ENCODE measurements around the gene GRK2. TPM values are rescaled to one million over a fixed set of nuclear protein-coding genes. Genes with fewer than 3 reads are reported as not detected.

GRK2 gene
- total RNA-seq, 1 donor from 2014 or later = 30.0 TPM

DNA sequence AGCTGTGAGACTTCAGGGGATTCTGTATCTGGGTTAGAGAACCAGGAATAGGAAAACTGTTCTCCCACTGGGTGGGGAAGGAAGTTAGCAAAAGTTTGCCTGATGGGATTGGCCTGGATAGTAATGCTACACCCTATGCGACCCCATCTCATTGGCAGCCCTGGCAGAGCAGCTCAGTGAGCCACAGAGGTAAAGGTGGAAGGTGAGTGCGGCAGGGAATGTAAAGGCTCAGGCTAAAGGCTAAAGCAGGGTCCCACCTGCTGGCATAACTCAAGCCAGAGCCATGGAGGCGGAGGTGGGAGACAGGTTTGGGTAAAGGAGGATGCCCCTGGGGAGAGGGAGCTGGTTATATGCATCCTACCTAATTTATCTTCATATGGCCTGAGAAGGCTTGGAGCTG is 55.8 kb downstream of the GRK2 start:
- peaks cover 5% of the 10 kb centered on the region for H3F3A ChIP-seq (ENCODE audit: low read depth)
- peaks cover 8% of the 10 kb centered on the region for H4K20me1 ChIP-seq (ENCODE audit: low read depth)
- no peak overlapping the region for H3K4me3 Mint-ChIP-seq
- no peak overlapping the region for H3K4me3 ChIP-seq
- H3K27ac Mint-ChIP-seq = no peak overlapping the region
- peaks cover 29% of the 10 kb centered on the region for H3K27me3 ChIP-seq
- H3K9me3 ChIP-seq (ENCODE audit: low read depth) = no peaks in the 10 kb centered on the region
- peaks cover 2% of the 10 kb centered on the region for H3K27me3 Mint-ChIP-seq (ENCODE audit: insufficient read depth, low read depth)
- H3K9ac ChIP-seq = no peak overlapping the region
- DNase-seq (ENCODE audit: low spot score) = no peak
- peaks cover 16% of the 10 kb centered on the region for H3K4me1 Mint-ChIP-seq
- H3K4me2 ChIP-seq = no peak overlapping the region
- H3K36me3 Mint-ChIP-seq = peaks cover 10% of the 10 kb centered on the region
- peaks cover 3% of the 10 kb centered on the region for H3K4me1 ChIP-seq
- no peaks in the 10 kb centered on the region for H3K9me3 Mint-ChIP-seq
- H3K27ac ChIP-seq = no peak overlapping the region
- TF ChIP-seq EZH2 (IDR thresholded peaks at IDR 0.05) (no peak), EZH2phosphoT487 (IDR thresholded peaks at IDR 0.05) (no peak)
- TF ChIP-seq, protein P1, sequence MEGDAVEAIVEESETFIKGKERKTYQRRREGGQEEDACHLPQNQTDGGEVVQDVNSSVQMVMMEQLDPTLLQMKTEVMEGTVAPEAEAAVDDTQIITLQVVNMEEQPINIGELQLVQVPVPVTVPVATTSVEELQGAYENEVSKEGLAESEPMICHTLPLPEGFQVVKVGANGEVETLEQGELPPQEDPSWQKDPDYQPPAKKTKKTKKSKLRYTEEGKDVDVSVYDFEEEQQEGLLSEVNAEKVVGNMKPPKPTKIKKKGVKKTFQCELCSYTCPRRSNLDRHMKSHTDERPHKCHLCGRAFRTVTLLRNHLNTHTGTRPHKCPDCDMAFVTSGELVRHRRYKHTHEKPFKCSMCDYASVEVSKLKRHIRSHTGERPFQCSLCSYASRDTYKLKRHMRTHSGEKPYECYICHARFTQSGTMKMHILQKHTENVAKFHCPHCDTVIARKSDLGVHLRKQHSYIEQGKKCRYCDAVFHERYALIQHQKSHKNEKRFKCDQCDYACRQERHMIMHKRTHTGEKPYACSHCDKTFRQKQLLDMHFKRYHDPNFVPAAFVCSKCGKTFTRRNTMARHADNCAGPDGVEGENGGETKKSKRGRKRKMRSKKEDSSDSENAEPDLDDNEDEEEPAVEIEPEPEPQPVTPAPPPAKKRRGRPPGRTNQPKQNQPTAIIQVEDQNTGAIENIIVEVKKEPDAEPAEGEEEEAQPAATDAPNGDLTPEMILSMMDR (IDR thresholded peaks at IDR 0.05) = no peak
- no peaks in the 10 kb centered on the region for H3K36me3 ChIP-seq
- no peaks in the 10 kb centered on the region for H3K79me2 ChIP-seq (ENCODE audit: low read depth)
- H2AFZ ChIP-seq (replicated peaks) = no peak overlapping the region

DNA sequence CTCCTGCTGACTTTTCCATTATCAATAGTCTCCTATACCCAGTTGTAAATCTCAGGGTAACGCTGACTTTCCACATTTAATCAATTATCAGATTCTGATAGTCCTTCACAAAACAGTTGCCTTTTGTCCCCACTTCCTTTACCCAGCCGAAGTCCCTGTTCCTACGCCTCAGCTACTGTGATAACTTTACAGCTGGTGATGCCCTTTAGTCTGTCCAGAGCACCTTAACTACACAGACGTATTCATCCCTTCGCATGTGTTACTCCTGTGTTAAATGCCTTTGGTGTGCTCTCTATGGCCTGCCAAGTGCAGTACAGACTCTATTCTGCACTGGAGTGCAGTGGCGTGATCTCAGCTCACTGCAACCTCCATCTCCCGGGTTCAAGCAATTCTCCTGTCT is 57.3 kb downstream of the GRK2 start:
- no peak overlapping the region for H3K9ac ChIP-seq
- H3K36me3 ChIP-seq = no peaks in the 10 kb centered on the region
- Mint-ChIP-seq H3K27ac (no peak overlapping the region), H3K27me3 (ENCODE audit: insufficient read depth, low read depth) (peaks cover 2% of the 10 kb centered on the region), H3K9me3 (no peaks in the 10 kb centered on the region), H3K36me3 (peaks cover 10% of the 10 kb centered on the region), H3K4me3 (no peak overlapping the region), H3K4me1 (peaks cover 10% of the 10 kb centered on the region)
- TF ChIP-seq EZH2phosphoT487 (IDR thresholded peaks at IDR 0.05) = no peak
- TF ChIP-seq, protein P1 (IDR thresholded peaks at IDR 0.05) = no peak
- TF ChIP-seq EZH2 (IDR thresholded peaks at IDR 0.05) = no peak
- no peak for DNase-seq (ENCODE audit: low spot score)
- no peaks in the 10 kb centered on the region for H3F3A ChIP-seq (ENCODE audit: low read depth)
- H3K4me1 ChIP-seq = peaks cover under 1% of the 10 kb centered on the region
- no peak overlapping the region for H3K4me3 ChIP-seq
- H2AFZ ChIP-seq (replicated peaks) = no peak overlapping the region
- H3K79me2 ChIP-seq (ENCODE audit: low read depth) = no peaks in the 10 kb centered on the region
- no peak overlapping the region for H3K27ac ChIP-seq
- H3K4me2 ChIP-seq = no peak overlapping the region
- no peaks in the 10 kb centered on the region for H3K9me3 ChIP-seq (ENCODE audit: low read depth)
- H3K27me3 ChIP-seq = peaks cover 20% of the 10 kb centered on the region
- peaks cover 6% of the 10 kb centered on the region for H4K20me1 ChIP-seq (ENCODE audit: low read depth)

DNA sequence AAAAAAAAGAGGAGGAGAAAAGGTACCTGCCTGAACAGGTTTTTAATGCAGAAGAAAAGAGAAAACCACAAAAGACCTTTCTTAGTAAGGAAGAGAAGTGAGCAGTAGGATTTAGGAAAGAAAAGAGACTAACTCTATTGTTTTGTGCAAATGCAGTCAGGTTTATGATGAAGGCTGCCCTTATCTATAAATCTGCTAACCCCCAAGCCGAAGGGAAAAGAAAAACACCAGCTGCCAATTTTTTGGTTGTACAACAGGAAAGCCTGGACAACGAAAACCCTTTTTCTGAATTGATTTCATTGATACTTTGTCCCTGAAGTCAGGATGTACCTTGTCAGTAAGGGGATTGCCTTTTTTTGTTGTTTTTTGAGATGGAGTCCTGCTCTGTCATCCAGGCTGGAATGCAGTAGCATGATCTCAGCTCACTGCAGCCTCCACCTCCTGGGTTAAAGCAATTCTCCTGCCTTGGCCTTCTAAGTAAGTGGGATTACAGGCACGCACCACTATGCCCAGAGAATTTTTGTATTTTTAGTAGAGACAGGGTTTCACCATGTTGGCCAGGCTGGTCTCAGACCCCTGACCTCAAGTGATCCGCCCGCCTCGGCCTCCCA is 65.9 kb downstream of the GRK2 start:
- TF ChIP-seq EZH2phosphoT487 (IDR thresholded peaks at IDR 0.05) = no peak
- TF ChIP-seq, protein P1 (IDR thresholded peaks at IDR 0.05) = no peak
- no peak for TF ChIP-seq EZH2 (IDR thresholded peaks at IDR 0.05)
- Histone ChIP-seq H3K4me3 (no peak overlapping the region), H3K27me3 (no peaks in the 10 kb centered on the region), H3K4me1 (no peaks in the 10 kb centered on the region), H3K36me3 (no peaks in the 10 kb centered on the region), H3K9ac (no peak overlapping the region), H3K27ac (no peak overlapping the region), H3K4me2 (no peak overlapping the region), H4K20me1 (ENCODE audit: low read depth) (no peaks in the 10 kb centered on the region), H3F3A (ENCODE audit: low read depth) (no peaks in the 10 kb centered on the region), H3K9me3 (ENCODE audit: low read depth) (no peaks in the 10 kb centered on the region), H3K79me2 (ENCODE audit: low read depth) (no peaks in the 10 kb centered on the region), H2AFZ (replicated peaks) (no peak overlapping the region)
- Mint-ChIP-seq H3K9me3 (no peaks in the 10 kb centered on the region), H3K27ac (no peak overlapping the region), H3K27me3 (ENCODE audit: insufficient read depth, low read depth) (no peaks in the 10 kb centered on the region), H3K4me1 (no peaks in the 10 kb centered on the region), H3K4me3 (no peak overlapping the region), H3K36me3 (peaks cover 9% of the 10 kb centered on the region)
- DNase-seq (ENCODE audit: low spot score) = no peak

Other genes starting within 250 kb of the GRK2 start
- 0.50 and 0.67 TPM in 2 replicates for gene SYT12, start 243.3 kb upstream of the GRK2 start, total RNA-seq (ENCODE audit: low replicate concordance)
- gene RHOD, start 209.6 kb upstream of the GRK2 start, total RNA-seq (ENCODE audit: low replicate concordance) = 6.6 and 10.0 TPM in 2 replicates
- 38.8 and 49.5 TPM in 2 replicates for gene KDM2A, start 147.2 kb upstream of the GRK2 start, total RNA-seq (ENCODE audit: low replicate concordance)
- 21.0 and 29.2 TPM in 2 replicates for gene ANKRD13D, start 22.8 kb downstream of the GRK2 start, total RNA-seq (ENCODE audit: low replicate concordance)
- gene SSH3, start 37.1 kb downstream of the GRK2 start, total RNA-seq (ENCODE audit: low replicate concordance) = 1.4 and 7.1 TPM in 2 replicates
- gene POLD4, start 87.1 kb downstream of the GRK2 start, total RNA-seq (ENCODE audit: low replicate concordance) = 1.1 and 17.8 TPM in 2 replicates
- 2.0 and 3.7 TPM in 2 replicates for gene CLCF1, start 107.1 kb downstream of the GRK2 start, total RNA-seq (ENCODE audit: low replicate concordance)
- gene RAD9A, start 125.5 kb downstream of the GRK2 start, total RNA-seq (ENCODE audit: low replicate concordance) = 10.4 and 37.5 TPM in 2 replicates
- gene PPP1CA, start 135.4 kb downstream of the GRK2 start, total RNA-seq (ENCODE audit: low replicate concordance) = 102 and 189 TPM in 2 replicates
- 0.15 and 1.1 TPM in 2 replicates for gene TBC1D10C, start 137.6 kb downstream of the GRK2 start, total RNA-seq (ENCODE audit: low replicate concordance)
- gene CARNS1, start 149.2 kb downstream of the GRK2 start, total RNA-seq (ENCODE audit: low replicate concordance) = 0.22 and 0.52 TPM in 2 replicates
- 23.7 and 51.3 TPM in 2 replicates for gene RPS6KB2, start 162.0 kb downstream of the GRK2 start, total RNA-seq (ENCODE audit: low replicate concordance)
- gene PTPRCAP, start 171.2 kb downstream of the GRK2 start, total RNA-seq (ENCODE audit: low replicate concordance) = 1.1 TPM in 1 of 2 replicates, not detected in the other
- gene CORO1B, start 177.0 kb downstream of the GRK2 start, total RNA-seq (ENCODE audit: low replicate concordance) = 25.5 and 68.4 TPM in 2 replicates
- not detected in 2 replicates for gene GPR152, start 186.3 kb downstream of the GRK2 start, total RNA-seq (ENCODE audit: low replicate concordance)
- not detected in 2 replicates for gene CABP4, start 188.9 kb downstream of the GRK2 start, total RNA-seq (ENCODE audit: low replicate concordance)
- gene TMEM134, start 202.8 kb downstream of the GRK2 start, total RNA-seq (ENCODE audit: low replicate concordance) = 68.1 and 88.8 TPM in 2 replicates
- 20.3 and 38.5 TPM in 2 replicates for gene AIP, start 216.6 kb downstream of the GRK2 start, total RNA-seq (ENCODE audit: low replicate concordance)
- gene PITPNM1, start 238.9 kb downstream of the GRK2 start, total RNA-seq (ENCODE audit: low replicate concordance) = 7.7 and 32.8 TPM in 2 replicates
- 2.1 and 17.1 TPM in 2 replicates for gene CDK2AP2, start 241.7 kb downstream of the GRK2 start, total RNA-seq (ENCODE audit: low replicate concordance)

Data from neural progenitor cell (in vitro differentiated cells).